SK-N-SH treated with all-trans-retinoic acid at 6 μM for 48 hours (cell line): ENCODE measurements around the gene UBXN11.

ENCODE experiments used
- ATAC-seq: fragments of 200-7000 bp; cut with Tn5 transposase; 3 replicates; pipeline ENCODE4 v1.9.1; 2020; ENCODE audit warnings: mild to moderate bottlenecking, moderate library complexity
- ARNTL ChIP-seq: fragments of 450-650 bp; formaldehyde crosslinking; IDR thresholded peaks from 2 replicates; pipeline ENCODE4 v1.5.0; 2020; ENCODE audit warnings: low read depth, mild to moderate bottlenecking, moderate library complexity, borderline replicate concordance
- BACH2 ChIP-seq: fragments of 250-450 bp; sonication (Bioruptor Pico); IDR thresholded peaks from 2 replicates; pipeline ENCODE4 v1.9.0; 2021; ENCODE audit warnings: mild to moderate bottlenecking, borderline replicate concordance
- CSDC2 ChIP-seq: fragments of 250-450 bp; sonication (Bioruptor Pico); IDR thresholded peaks from 2 replicates; pipeline ENCODE4 v1.5.0; 2020; ENCODE audit warnings: mild to moderate bottlenecking, moderate library complexity
- ESRRG ChIP-seq: fragments of 250-450 bp; sonication (Bioruptor Pico); IDR thresholded peaks from 2 replicates; pipeline ENCODE4 v1.6.1; 2021; ENCODE audit warnings: mild to moderate bottlenecking
- GLIS3 ChIP-seq: fragments of 250-450 bp; sonication (Bioruptor Pico); IDR thresholded peaks from 2 replicates; pipeline ENCODE4 v1.5.0; 2020; ENCODE audit warnings: mild to moderate bottlenecking, moderate library complexity
- ISL1 ChIP-seq: fragments of 250-450 bp; sonication (Bioruptor Pico); IDR thresholded peaks from 2 replicates; pipeline ENCODE4 v2.1.2; 2022; ENCODE audit warnings: mild to moderate bottlenecking, moderate library complexity
- PPARA ChIP-seq: fragments of 250-450 bp; sonication (Bioruptor Pico); IDR thresholded peaks from 2 replicates; pipeline ENCODE4 v1.5.0; 2020; ENCODE audit warnings: mild to moderate bottlenecking, borderline replicate concordance
- RARB ChIP-seq: fragments of 250-450 bp; sonication (Bioruptor Pico); IDR thresholded peaks from 2 replicates; pipeline ENCODE4 v1.8.0; 2021; ENCODE audit warnings: mild to moderate bottlenecking, moderate library complexity
- SNAI2 ChIP-seq: fragments of 250-450 bp; sonication (Bioruptor Pico); IDR thresholded peaks from 2 replicates; pipeline ENCODE4 v1.5.0; 2020; ENCODE audit warnings: mild to moderate bottlenecking, moderate library complexity
- TCF4 ChIP-seq: fragments of 250-450 bp; sonication (Bioruptor Pico); IDR thresholded peaks from 2 replicates; pipeline ENCODE4 v1.8.0; 2021; ENCODE audit warnings: mild to moderate bottlenecking, moderate library complexity, borderline replicate concordance
- TOX ChIP-seq: fragments of 250-450 bp; sonication (Bioruptor Pico); IDR thresholded peaks from 2 replicates; pipeline ENCODE4 v1.8.0; 2021; ENCODE audit warnings: mild to moderate bottlenecking, moderate library complexity, borderline replicate concordance
- ZC3H10 ChIP-seq: fragments of 250-450 bp; sonication (Bioruptor Pico); IDR thresholded peaks from 2 replicates; pipeline ENCODE4 v1.5.1; 2021; ENCODE audit warnings: mild to moderate bottlenecking, moderate library complexity
- ZFP3 ChIP-seq: fragments of 250-450 bp; sonication (Bioruptor Pico); IDR thresholded peaks from 2 replicates; pipeline ENCODE4 v1.5.0; 2020; ENCODE audit warnings: mild to moderate bottlenecking, moderate library complexity
- ZNF8 ChIP-seq: fragments of 450-650 bp; formaldehyde crosslinking; IDR thresholded peaks from 2 replicates; pipeline ENCODE4 v1.5.0; 2020; ENCODE audit warnings: mild to moderate bottlenecking, moderate library complexity
- TF ChIP-seq, protein P1 (sequence below): fragments of 250-450 bp; sonication (Bioruptor Pico); IDR thresholded peaks from 2 replicates; pipeline ENCODE4 v1.8.0; 2021; ENCODE audit warnings: low read depth, mild to moderate bottlenecking, moderate library complexity, borderline replicate concordance
- TF ChIP-seq, protein P2 (sequence below): fragments of 250-450 bp; sonication (Bioruptor Pico); IDR thresholded peaks from 2 replicates; pipeline ENCODE4 v1.5.0; 2020; ENCODE audit warnings: mild to moderate bottlenecking, moderate library complexity
- TF ChIP-seq, protein P3 (sequence below): fragments of 250-450 bp; sonication (Bioruptor Pico); IDR thresholded peaks from 2 replicates; pipeline ENCODE4 v1.5.1; 2021; ENCODE audit warnings: mild to moderate bottlenecking, moderate library complexity
- TF ChIP-seq, protein P4 (sequence below): fragments of 250-450 bp; sonication (Bioruptor Pico); IDR thresholded peaks from 2 replicates; pipeline ENCODE4 v1.8.0; 2020; ENCODE audit warnings: mild to moderate bottlenecking, moderate library complexity, borderline replicate concordance

UBXN11 gene

DNA sequence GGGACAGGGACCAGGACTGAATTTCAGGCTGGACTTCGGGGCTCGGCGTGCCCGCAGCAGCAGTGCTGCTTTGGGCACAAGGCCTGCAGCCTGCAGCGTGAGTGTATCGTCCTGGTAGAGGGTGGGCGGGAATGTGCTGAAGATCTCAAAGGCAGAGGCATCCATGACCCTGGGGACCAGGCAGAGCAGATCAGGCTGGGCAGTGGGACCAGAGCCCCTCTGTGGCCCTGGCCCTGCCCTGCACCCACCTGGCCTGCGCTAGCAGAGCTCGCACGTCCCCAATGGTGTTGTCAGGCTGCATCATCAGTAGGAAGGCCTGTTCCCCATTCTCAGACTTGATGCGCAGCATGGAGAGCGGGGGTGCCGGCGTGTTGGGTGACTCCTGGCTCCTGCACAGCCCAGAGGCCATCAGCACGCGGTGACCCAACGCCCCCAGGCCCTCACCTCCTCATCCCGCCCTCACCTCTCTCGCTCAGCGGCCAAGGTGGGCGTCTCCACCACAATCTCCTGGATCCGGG lies 24.0 kb downstream of the UBXN11 start:
- no peak for TF ChIP-seq BACH2 (CRISPR knock-in tag)
- no peak for TF ChIP-seq TCF4 (CRISPR knock-in tag)
- TF ChIP-seq PPARA (CRISPR knock-in tag), result no peak
- TF ChIP-seq ISL1 (CRISPR knock-in tag), result no peak
- no peak for TF ChIP-seq ESRRG (CRISPR knock-in tag)
- no peak for TF ChIP-seq ZC3H10 (CRISPR knock-in tag)
- no peak for TF ChIP-seq TOX (CRISPR knock-in tag)
- no peak for TF ChIP-seq RARB (CRISPR knock-in tag)
- TF ChIP-seq, protein P1, sequence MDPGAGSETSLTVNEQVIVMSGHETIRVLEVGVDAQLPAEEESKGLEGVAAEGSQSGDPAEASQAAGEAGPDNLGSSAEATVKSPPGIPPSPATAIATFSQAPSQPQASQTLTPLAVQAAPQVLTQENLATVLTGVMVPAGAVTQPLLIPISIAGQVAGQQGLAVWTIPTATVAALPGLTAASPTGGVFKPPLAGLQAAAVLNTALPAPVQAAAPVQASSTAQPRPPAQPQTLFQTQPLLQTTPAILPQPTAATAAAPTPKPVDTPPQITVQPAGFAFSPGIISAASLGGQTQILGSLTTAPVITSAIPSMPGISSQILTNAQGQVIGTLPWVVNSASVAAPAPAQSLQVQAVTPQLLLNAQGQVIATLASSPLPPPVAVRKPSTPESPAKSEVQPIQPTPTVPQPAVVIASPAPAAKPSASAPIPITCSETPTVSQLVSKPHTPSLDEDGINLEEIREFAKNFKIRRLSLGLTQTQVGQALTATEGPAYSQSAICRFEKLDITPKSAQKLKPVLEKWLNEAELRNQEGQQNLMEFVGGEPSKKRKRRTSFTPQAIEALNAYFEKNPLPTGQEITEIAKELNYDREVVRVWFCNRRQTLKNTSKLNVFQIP (CRISPR knock-in tag), result no peak
- TF ChIP-seq ARNTL (CRISPR knock-in tag), result no peak
- no peak for TF ChIP-seq ZFP3 (CRISPR knock-in tag)
- TF ChIP-seq, protein P2, sequence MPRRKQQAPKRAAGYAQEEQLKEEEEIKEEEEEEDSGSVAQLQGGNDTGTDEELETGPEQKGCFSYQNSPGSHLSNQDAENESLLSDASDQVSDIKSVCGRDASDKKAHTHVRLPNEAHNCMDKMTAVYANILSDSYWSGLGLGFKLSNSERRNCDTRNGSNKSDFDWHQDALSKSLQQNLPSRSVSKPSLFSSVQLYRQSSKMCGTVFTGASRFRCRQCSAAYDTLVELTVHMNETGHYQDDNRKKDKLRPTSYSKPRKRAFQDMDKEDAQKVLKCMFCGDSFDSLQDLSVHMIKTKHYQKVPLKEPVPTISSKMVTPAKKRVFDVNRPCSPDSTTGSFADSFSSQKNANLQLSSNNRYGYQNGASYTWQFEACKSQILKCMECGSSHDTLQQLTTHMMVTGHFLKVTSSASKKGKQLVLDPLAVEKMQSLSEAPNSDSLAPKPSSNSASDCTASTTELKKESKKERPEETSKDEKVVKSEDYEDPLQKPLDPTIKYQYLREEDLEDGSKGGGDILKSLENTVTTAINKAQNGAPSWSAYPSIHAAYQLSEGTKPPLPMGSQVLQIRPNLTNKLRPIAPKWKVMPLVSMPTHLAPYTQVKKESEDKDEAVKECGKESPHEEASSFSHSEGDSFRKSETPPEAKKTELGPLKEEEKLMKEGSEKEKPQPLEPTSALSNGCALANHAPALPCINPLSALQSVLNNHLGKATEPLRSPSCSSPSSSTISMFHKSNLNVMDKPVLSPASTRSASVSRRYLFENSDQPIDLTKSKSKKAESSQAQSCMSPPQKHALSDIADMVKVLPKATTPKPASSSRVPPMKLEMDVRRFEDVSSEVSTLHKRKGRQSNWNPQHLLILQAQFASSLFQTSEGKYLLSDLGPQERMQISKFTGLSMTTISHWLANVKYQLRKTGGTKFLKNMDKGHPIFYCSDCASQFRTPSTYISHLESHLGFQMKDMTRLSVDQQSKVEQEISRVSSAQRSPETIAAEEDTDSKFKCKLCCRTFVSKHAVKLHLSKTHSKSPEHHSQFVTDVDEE (CRISPR knock-in tag), result no peak
- no peak for TF ChIP-seq SNAI2 (CRISPR knock-in tag)
- no peak for ATAC-seq

DNA sequence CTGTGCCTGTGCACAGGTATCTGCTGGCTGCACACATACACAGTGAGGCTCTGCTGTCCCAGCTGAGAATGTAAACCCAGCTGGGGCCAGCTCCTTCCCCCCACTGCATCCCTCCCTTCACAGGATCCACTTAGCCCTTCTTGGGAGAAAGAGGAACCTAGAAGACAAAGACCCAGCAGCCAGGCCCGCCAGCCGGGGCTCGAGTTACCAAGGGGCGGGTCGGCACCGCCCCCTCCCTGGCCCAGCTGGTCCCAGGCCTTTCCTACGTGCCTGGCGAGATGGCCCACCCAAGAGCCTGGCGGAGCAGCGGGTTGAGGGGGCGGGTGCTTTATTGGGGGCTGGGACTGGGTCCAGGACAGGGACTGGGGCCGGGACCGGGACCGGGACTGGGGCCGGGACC lies 24.5 kb downstream of the UBXN11 start:
- no peak for ATAC-seq
- TF ChIP-seq, protein P1 (CRISPR knock-in tag), result no peak
- TF ChIP-seq, protein P3, sequence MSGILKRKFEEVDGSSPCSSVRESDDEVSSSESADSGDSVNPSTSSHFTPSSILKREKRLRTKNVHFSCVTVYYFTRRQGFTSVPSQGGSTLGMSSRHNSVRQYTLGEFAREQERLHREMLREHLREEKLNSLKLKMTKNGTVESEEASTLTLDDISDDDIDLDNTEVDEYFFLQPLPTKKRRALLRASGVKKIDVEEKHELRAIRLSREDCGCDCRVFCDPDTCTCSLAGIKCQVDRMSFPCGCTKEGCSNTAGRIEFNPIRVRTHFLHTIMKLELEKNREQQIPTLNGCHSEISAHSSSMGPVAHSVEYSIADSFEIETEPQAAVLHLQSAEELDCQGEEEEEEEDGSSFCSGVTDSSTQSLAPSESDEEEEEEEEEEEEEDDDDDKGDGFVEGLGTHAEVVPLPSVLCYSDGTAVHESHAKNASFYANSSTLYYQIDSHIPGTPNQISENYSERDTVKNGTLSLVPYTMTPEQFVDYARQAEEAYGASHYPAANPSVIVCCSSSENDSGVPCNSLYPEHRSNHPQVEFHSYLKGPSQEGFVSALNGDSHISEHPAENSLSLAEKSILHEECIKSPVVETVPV (CRISPR knock-in tag), result no peak
- TF ChIP-seq TOX (CRISPR knock-in tag), result no peak

DNA sequence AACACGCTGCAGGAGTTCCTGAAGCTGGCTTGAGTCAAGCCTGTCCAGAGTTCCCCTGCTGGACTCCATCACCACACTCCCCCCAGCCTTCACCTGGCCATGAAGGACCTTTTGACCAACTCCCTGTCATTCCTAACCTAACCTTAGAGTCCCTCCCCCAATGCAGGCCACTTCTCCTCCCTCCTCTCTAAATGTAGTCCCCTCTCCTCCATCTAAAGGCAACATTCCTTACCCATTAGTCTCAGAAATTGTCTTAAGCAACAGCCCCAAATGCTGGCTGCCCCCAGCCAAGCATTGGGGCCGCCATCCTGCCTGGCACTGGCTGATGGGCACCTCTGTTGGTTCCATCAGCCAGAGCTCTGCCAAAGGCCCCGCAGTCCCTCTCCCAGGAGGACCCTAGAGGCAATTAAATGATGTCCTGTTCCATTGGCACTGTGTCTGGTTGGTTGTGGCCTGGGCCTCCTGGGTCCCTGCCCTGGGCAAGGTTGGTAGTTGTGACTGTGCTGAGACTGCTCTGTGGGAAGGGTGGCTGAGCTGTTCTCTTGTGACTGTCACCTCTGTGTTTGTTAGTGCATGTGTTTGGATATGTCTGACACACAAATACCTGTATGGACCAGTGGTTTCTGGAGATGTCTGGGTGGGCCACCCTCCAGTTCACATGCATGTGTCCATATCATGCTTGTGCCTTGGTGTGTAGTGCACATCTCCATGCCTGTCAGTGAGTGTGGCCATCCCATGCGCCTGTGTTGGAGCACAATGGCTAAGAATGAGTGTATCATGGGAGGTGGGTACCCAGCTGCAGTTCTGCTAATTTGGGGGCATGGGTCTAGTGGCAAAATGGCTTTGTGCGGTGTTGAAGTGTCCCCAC lies 25.1 kb downstream of the UBXN11 start:
- TF ChIP-seq ZNF8 (CRISPR knock-in tag), result no peak
- no peak for ATAC-seq

DNA sequence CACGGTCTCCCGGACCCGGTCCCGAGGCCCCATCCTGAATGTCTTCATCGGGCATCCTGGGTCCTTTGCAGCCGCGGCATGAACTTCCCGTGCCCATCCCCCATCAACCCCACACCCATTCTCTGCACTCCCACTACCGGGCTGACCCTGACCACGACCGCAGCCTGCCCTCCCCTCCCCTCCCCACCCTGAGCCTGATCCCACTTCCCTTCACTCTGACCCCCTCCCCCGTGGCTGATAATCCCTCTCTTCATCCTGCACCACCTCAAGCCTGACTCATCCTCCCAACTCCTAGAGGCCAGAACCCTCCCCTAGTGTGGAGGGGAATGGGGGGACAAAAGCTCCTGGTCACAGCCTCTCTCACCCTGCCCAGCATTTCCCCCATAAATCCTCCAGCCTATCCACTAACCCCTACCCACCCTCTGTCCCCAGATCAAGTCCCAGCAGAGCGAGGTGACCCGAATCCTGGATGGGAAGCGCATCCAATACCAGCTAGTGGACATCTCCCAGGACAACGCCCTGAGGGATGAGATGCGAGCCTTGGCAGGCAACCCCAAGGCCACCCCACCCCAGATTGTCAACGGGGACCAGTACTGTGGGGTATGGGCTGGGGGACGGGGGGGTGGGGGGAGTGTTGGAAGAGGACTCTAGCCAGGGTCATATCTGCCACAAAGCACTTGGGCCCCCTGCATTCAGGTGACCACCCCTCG lies 25.9 kb downstream of the UBXN11 start:
- 0 out of 3 replicates have a peak, but pooled peaks have one; percentile 2 for ATAC-seq
- TF ChIP-seq GLIS3 (CRISPR knock-in tag) (no peak), ESRRG (CRISPR knock-in tag) (no peak), CSDC2 (no peak), TCF4 (CRISPR knock-in tag) (no peak), PPARA (CRISPR knock-in tag) (no peak), ARNTL (CRISPR knock-in tag) (no peak), RARB (CRISPR knock-in tag) (no peak)
- TF ChIP-seq, protein P3 (CRISPR knock-in tag), result no peak
- TF ChIP-seq, protein P4, sequence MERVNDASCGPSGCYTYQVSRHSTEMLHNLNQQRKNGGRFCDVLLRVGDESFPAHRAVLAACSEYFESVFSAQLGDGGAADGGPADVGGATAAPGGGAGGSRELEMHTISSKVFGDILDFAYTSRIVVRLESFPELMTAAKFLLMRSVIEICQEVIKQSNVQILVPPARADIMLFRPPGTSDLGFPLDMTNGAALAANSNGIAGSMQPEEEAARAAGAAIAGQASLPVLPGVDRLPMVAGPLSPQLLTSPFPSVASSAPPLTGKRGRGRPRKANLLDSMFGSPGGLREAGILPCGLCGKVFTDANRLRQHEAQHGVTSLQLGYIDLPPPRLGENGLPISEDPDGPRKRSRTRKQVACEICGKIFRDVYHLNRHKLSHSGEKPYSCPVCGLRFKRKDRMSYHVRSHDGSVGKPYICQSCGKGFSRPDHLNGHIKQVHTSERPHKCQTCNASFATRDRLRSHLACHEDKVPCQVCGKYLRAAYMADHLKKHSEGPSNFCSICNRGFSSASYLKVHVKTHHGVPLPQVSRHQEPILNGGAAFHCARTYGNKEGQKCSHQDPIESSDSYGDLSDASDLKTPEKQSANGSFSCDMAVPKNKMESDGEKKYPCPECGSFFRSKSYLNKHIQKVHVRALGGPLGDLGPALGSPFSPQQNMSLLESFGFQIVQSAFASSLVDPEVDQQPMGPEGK (CRISPR knock-in tag), result no peak
